IMR-90 (cell line): Measurements from ENCODE around the gene ENOX1. TPM values are rescaled to one million over a fixed set of nuclear protein-coding genes. Genes with fewer than 3 reads are reported as not detected.
A peak's percentile ranks its signal among the peaks of the same experiment; 100 is the strongest.

Experiments
- ATAC-seq: fragments of 200-7000 bp; cut with Tn5 transposase; 2 replicates; pipeline ENCODE4 v1.9.1; 2020; ENCODE audit warnings: low read depth, mild to moderate bottlenecking, moderate library complexity
- BruUV-seq: library from RNA; stranded (reverse); fragments of 400-500 nt; replicated peaks from 2 replicates; lab custom pipeline; 2021; lab: Mats Ljungman, UMichigan
- CTCF ChIA-PET: fragments of 300-600 bp; formaldehyde crosslinking; extraction: SDS; loops from one replicate; lab custom pipeline; 2021; ENCODE audit warnings: antibody characterized with exemption; lab: Yijun Ruan, JAX
- POLR2A ChIA-PET: fragments of 300-600 bp; sonication (Branson Sonifier 250); formaldehyde crosslinking; loops from one replicate; lab custom pipeline; 2022; ENCODE audit warnings: antibody characterized with exemption; ENCODE audit not compliant: unreplicated experiment; lab: Charles Lee
- DNase-seq: peaks from one replicate; pipeline ENCODE4 v3.0.0; 2013
- H2AFZ ChIP-seq: replicated peaks from 2 replicates; pipeline ENCODE3; 2013; ENCODE audit warnings: low read length, mild to moderate bottlenecking; ENCODE audit not compliant: poor library complexity
- H2AK5ac ChIP-seq: 2 replicates; pipeline ENCODE4 v1.6.1; 2013; ENCODE audit warnings: low read depth, low read length, inconsistent platforms
- H2AK9ac ChIP-seq: replicated peaks from 2 replicates; pipeline ENCODE3; 2013; ENCODE audit warnings: mild to moderate bottlenecking, low read depth, low read length, moderate library complexity; ENCODE audit not compliant: poor library complexity
- H2BK120ac ChIP-seq: 2 replicates; pipeline ENCODE4 v1.6.1; 2013; ENCODE audit warnings: low read depth, low read length, inconsistent platforms
- H2BK15ac ChIP-seq: 3 replicates; pipeline ENCODE4 v1.6.1; 2013; ENCODE audit warnings: low read depth, low read length, inconsistent platforms
- H2BK20ac ChIP-seq: 2 replicates; pipeline ENCODE4 v1.6.1; 2013; ENCODE audit warnings: low read depth, mild to moderate bottlenecking, inconsistent platforms, low read length, moderate library complexity
- H2BK5ac ChIP-seq: 2 replicates; pipeline ENCODE4 v1.6.1; 2013; ENCODE audit warnings: mild to moderate bottlenecking, low read depth, low read length, inconsistent platforms; ENCODE audit not compliant: poor library complexity, severe bottlenecking
- H3K14ac ChIP-seq: replicated peaks from 2 replicates; pipeline ENCODE4 v1.6.1; 2013; ENCODE audit warnings: low read depth, low read length, inconsistent platforms
- H3K18ac ChIP-seq: 2 replicates; pipeline ENCODE4 v1.6.1; 2013; ENCODE audit warnings: low read depth, low read length, control low read depth
- H3K23ac ChIP-seq: 2 replicates; pipeline ENCODE4 v1.6.1; 2013; ENCODE audit warnings: low read depth, low read length, inconsistent platforms
- H3K27ac ChIP-seq: 2 replicates; pipeline ENCODE4 v1.5.1; 2013; ENCODE audit warnings: mild to moderate bottlenecking, control low read depth, low read length; ENCODE audit not compliant: insufficient read depth
- H3K27me3 ChIP-seq: 2 replicates; pipeline ENCODE4 v1.6.1; 2013; ENCODE audit warnings: low read length; ENCODE audit not compliant: control insufficient read depth, insufficient read depth
- H3K36me3 ChIP-seq: 2 replicates; pipeline ENCODE4 v1.6.1; 2013; ENCODE audit warnings: low read length, mixed read lengths; ENCODE audit not compliant: control insufficient read depth, insufficient read depth
- H3K4ac ChIP-seq: 2 replicates; pipeline ENCODE4 v1.6.1; 2013; ENCODE audit warnings: low read depth, low read length, inconsistent platforms
- H3K4me1 ChIP-seq: 2 replicates; pipeline ENCODE4 v1.6.1; 2013; ENCODE audit warnings: low read length, mixed read lengths; ENCODE audit not compliant: control insufficient read depth, insufficient read depth
- H3K4me2 ChIP-seq: 2 replicates; pipeline ENCODE4 v1.6.1; 2013; ENCODE audit warnings: low read depth, mild to moderate bottlenecking, control low read depth, low read length, moderate library complexity
- H3K4me3 ChIP-seq: 2 replicates; pipeline ENCODE4 v1.5.1; 2013; ENCODE audit warnings: low read depth, mild to moderate bottlenecking, control low read depth, low read length, moderate library complexity; ENCODE audit not compliant: insufficient read depth
- H3K56ac ChIP-seq: 2 replicates; pipeline ENCODE4 v1.6.1; 2013; ENCODE audit warnings: low read length, inconsistent platforms; ENCODE audit not compliant: insufficient read depth; ENCODE audit errors: extremely low read depth
- H3K79me1 ChIP-seq, 2 experiments: 2 replicates each; pipeline ENCODE4 v1.6.1; 2013; ENCODE audit warnings: low read length in 2 of 2, inconsistent platforms in 1 of 2, low read depth in 1 of 2
- H3K9ac ChIP-seq: 2 replicates; pipeline ENCODE4 v1.6.1; 2013; ENCODE audit warnings: low read depth, low read length, control low read depth
- H3K9me1 ChIP-seq: 2 replicates; pipeline ENCODE4 v1.6.1; 2013; ENCODE audit warnings: low read length, inconsistent platforms; ENCODE audit not compliant: insufficient read depth
- H3K9me3 ChIP-seq: 2 replicates; pipeline ENCODE4 v1.6.1; 2013; ENCODE audit warnings: low read length; ENCODE audit not compliant: control insufficient read depth, insufficient read depth
- H4K20me1 ChIP-seq: 2 replicates; pipeline ENCODE4 v1.6.1; 2013; ENCODE audit warnings: low read length, inconsistent platforms; ENCODE audit not compliant: insufficient read depth
- H4K5ac ChIP-seq: 2 replicates; pipeline ENCODE4 v1.6.1; 2013; ENCODE audit warnings: mild to moderate bottlenecking, low read depth, low read length, control low read depth
- H4K8ac ChIP-seq, 2 experiments: 2 replicates each; pipeline ENCODE4 v1.6.1; 2013; ENCODE audit warnings: low read depth in 2 of 2, low read length in 2 of 2, control low read depth in 1 of 2, inconsistent platforms in 1 of 2
- H4K91ac ChIP-seq: 2 replicates; pipeline ENCODE4 v1.6.1; 2013; ENCODE audit warnings: low read depth, low read length, inconsistent platforms; ENCODE audit not compliant: insufficient read depth
- BHLHE40 ChIP-seq: fragments of 150-350 bp; IDR thresholded peaks from 2 replicates; pipeline ENCODE4 v1.6.1; 2016; ENCODE audit warnings: mild to moderate bottlenecking, low read depth, low read length
- CHD1 ChIP-seq: IDR thresholded peaks from 2 replicates; pipeline ENCODE4 v1.6.1; 2012; ENCODE audit warnings: low read depth, low read length, improper control_type of control experiment
- CTCF ChIP-seq: conservative IDR thresholded peaks from 2 replicates; pipeline ENCODE4 v1.5.1; 2012; ENCODE audit warnings: mild to moderate bottlenecking, low read depth, low read length, improper control_type of control experiment
- ELK1 ChIP-seq: fragments of 150-350 bp; IDR thresholded peaks from 2 replicates; pipeline ENCODE4 v1.6.1; 2016; ENCODE audit warnings: low read depth, mild to moderate bottlenecking, low read length, moderate library complexity, borderline replicate concordance
- FOS ChIP-seq: fragments of 150-350 bp; IDR thresholded peaks from 2 replicates; pipeline ENCODE4 v1.6.1; 2016; ENCODE audit warnings: low read depth, low read length
- MAFK ChIP-seq: IDR thresholded peaks from 2 replicates; pipeline ENCODE4 v1.6.1; 2012; ENCODE audit warnings: low read depth, low read length, improper control_type of control experiment
- MAZ ChIP-seq: IDR thresholded peaks from 2 replicates; pipeline ENCODE4 v1.6.1; 2012; ENCODE audit warnings: low read depth, mild to moderate bottlenecking, low read length, improper control_type of control experiment, moderate library complexity, borderline replicate concordance
- MXI1 ChIP-seq: IDR thresholded peaks from 2 replicates; pipeline ENCODE4 v1.6.1; 2012; ENCODE audit warnings: low read depth, mild to moderate bottlenecking, low read length, moderate library complexity, borderline replicate concordance
- POLR2A ChIP-seq: IDR thresholded peaks from 2 replicates; pipeline ENCODE4 v1.6.1; 2012; ENCODE audit warnings: mild to moderate bottlenecking, low read depth, low read length
- RAD21 ChIP-seq: IDR thresholded peaks from 2 replicates; pipeline ENCODE4 v1.6.1; 2012; ENCODE audit warnings: low read length, improper control_type of control experiment
- RCOR1 ChIP-seq: IDR thresholded peaks from 2 replicates; pipeline ENCODE4 v1.6.1; 2012; ENCODE audit warnings: mild to moderate bottlenecking, low read length, improper control_type of control experiment; ENCODE audit not compliant: insufficient replicate concordance
- RFX5 ChIP-seq: IDR thresholded peaks from 2 replicates; pipeline ENCODE4 v1.8.0; 2012; ENCODE audit warnings: low read depth, mild to moderate bottlenecking, low read length, moderate library complexity
- SMC3 ChIP-seq: fragments of 150-350 bp; IDR thresholded peaks from 2 replicates; pipeline ENCODE4 v1.6.1; 2016; ENCODE audit warnings: low read depth, mild to moderate bottlenecking, antibody characterized with exemption, low read length, moderate library complexity
- USF2 ChIP-seq: fragments of 150-350 bp; IDR thresholded peaks from 2 replicates; pipeline ENCODE4 v1.6.1; 2017; ENCODE audit warnings: mild to moderate bottlenecking, antibody characterized with exemption, low read length, low read depth
- WGBS, 2 experiments: methylation state at CpG; one replicate each; pipeline versions ENCODE4 v1.1.5 to v1.1.7; 2013; ENCODE audit warnings: missing lambda C conversion rate in 2 of 2; ENCODE audit not compliant: insufficient read length in 1 of 2; ENCODE audit errors: extremely low coverage in 2 of 2; 5-methylcytosine and 5-hydroxymethylcytosine counted together
- dilution Hi-C: fragments of 300-500 bp; cut with HindIII; formaldehyde crosslinking; loops from one replicate; pipeline ENCODE4 v1.14.3; 2018; ENCODE audit warnings: low sequenced_read_pairs; ENCODE audit not compliant: unreplicated experiment
- in situ Hi-C: fragments of 300-500 bp; cut with MboI; formaldehyde crosslinking; loops from 3 replicates; pipeline ENCODE4 v1.14.3; 2019; ENCODE audit warnings: low sequenced_read_pairs, inconsistent platforms, mixed read lengths
- intact Hi-C: fragments of 100-400 bp; cut with micrococcal nuclease; formaldehyde crosslinking; loops from 2 replicates; pipeline ENCODE4 v1.10.0; 2022
- polyA plus RNA-seq, 3 experiments: library from polyadenylated mRNA; depleted of rRNA; stranded (reverse); fragments of >200 nt; gene quantifications; 2 replicates each; pipeline ENCODE4 v1.2.3, GENCODE V29; 2012; ENCODE audit warnings: low replicate concordance in 1 of 3
- total RNA-seq: library from RNA; depleted of rRNA; stranded (reverse); fragments of >200 nt; gene quantifications from 2 replicates; pipeline ENCODE4 v1.2.3, GENCODE V29; 2012

The ENOX1 gene
- total and polyA plus RNA-seq, 2 of the 4 experiments (the other 2 are of a cell fraction) = 0.99 to 1.3 TPM

- Histone ChIP-seq H3K79me1 (no peaks in the 10 kb centered on the region), H2AFZ (no peak overlapping the region), H3K27me3 (no peaks in the 10 kb centered on the region; the same call in 1 of the 2 replicates), H3K4me3 (no peak overlapping the region), H3K14ac (no peak overlapping the region), H4K91ac (no peak overlapping the region), H2AK5ac (no peak overlapping the region), H3K4me1 (peaks cover 11% of the 10 kb centered on the region), H3K27ac (no peak overlapping the region), H4K5ac (no peak overlapping the region), H3K56ac (no peak overlapping the region), H2AK9ac (no peak overlapping the region), H3K4me2 (no peak overlapping the region), H2BK20ac (no peak overlapping the region; the same call in 1 of the 2 replicates), H4K20me1 (no peaks in the 10 kb centered on the region), H2BK120ac (0 out of 2 replicates have a peak overlapping the region, but pooled peaks have one; percentile 25), H3K18ac (no peak overlapping the region), H3K9me1 (no peaks in the 10 kb centered on the region; the same call in 1 of the 2 replicates), H4K8ac (no peak overlapping the region), H3K4ac (no peak overlapping the region), H3K23ac (no peak overlapping the region), H2BK15ac (no peak overlapping the region), H2BK5ac (no peak overlapping the region), H3K9me3 (peaks cover 3% of the 10 kb centered on the region; the same call in 1 of the 2 replicates), H3K36me3 (no peaks in the 10 kb centered on the region), H3K9ac (no peak overlapping the region)
- WGBS, 2 experiments = 100% methylated on average over 1 of the region's 4 CpGs; no CpG with 5 or more reads in 1 of the 2 experiments
- BruUV-seq = no TSS peak
- CTCF ChIA-PET = no interaction called here
- ATAC-seq (no peak), DNase-seq (no peak)
- POLR2A ChIA-PET = no interaction called here
- intact Hi-C loops = no loop called here
- in situ Hi-C loops = no loop called here
- dilution Hi-C loops = no loop called here
- TF ChIP-seq POLR2A = no peak
- TF ChIP-seq CTCF = no peak
- no peak for TF ChIP-seq RCOR1
- no peak for TF ChIP-seq RAD21
- TF ChIP-seq ELK1 = no peak
- TF ChIP-seq MAZ = no peak
- TF ChIP-seq MXI1 = no peak
- TF ChIP-seq MAFK = no peak
- no peak for TF ChIP-seq RFX5
- TF ChIP-seq BHLHE40 = no peak
- TF ChIP-seq FOS = no peak
- TF ChIP-seq USF2 = no peak
- no peak for TF ChIP-seq CHD1
- no peak for TF ChIP-seq SMC3
Measured at GRCh38 chr13:43369319-43369718, 417.5 kb downstream of the ENOX1 start.
